ENCODE measurements around the gene MAP4K4. TPM values are rescaled to one million over a fixed set of nuclear protein-coding genes. Genes with fewer than 3 reads are reported as not detected.

The MAP4K4 gene
- total RNA-seq, 8 experiments from 2014 or later: 72.4 to 551 (median 123) TPM

DNA sequence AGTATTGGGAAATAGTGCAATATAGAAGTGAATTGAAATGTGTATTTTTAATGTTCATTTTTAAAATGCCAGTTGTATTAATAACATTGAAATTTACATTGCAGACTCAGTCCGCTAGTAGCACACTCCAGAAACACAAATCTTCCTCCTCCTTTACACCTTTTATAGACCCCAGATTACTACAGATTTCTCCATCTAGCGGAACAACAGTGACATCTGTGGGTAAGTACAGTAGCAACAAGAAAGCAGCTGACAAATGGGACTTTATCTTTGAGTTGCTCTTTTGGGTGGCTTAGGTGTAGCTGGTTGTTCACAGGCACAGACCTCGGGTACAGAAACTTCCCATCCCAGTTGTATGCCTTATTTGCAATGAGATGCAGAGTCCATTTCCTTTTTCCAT lies 176.0 kb downstream of the MAP4K4 start:
- WGBS, 10 experiments: 75 to 100% (median 93%) methylated on average over 1 to 3 of the region's 3 CpGs; no CpG with 5 or more reads in 1 of the 10 experiments
- Histone ChIP-seq H3K4me1 (replicated peaks in 1 of 2) (no peaks in the 10 kb centered on the region), H3K27ac (no peak overlapping the region), H3K4me3 (no peak overlapping the region)
- in situ Hi-C loops (cut with MboI; ENCODE audit: low pct_unique_long_range_greater_than_20kb in 2 of 9, low sequenced_read_pairs in 9 of 9, unreplicated experiment in 9 of 9): no loop called here
- no peak for ATAC-seq (replicated peaks in 6 of 8)

DNA sequence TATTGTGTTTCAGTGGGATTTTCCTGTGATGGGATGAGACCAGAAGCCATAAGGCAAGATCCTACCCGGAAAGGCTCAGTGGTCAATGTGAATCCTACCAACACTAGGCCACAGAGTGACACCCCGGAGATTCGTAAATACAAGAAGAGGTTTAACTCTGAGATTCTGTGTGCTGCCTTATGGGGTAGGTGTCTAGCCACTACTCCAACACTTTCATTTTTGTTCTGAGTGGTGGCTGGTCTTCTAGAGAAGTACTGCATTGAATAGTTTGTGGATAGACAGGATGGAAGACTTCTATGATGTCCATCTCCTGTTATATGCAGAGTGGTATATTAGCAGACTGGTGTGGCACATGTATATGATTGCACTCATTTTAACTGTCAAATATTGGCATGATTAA lies 176.6 kb downstream of the MAP4K4 start:
- H3K4me3 ChIP-seq: no peak overlapping the region
- no peaks in the 10 kb centered on the region for H3K4me1 ChIP-seq (replicated peaks in 1 of 2)
- no peak for ATAC-seq (replicated peaks in 6 of 8)
- 69 to 100% (median 100%) methylated on average over 1 to 3 of the region's 3 CpGs; no CpG with 5 or more reads in 3 of the 10 experiments for WGBS, 10 experiments
- no peak overlapping the region for H3K27ac ChIP-seq
- in situ Hi-C loops (cut with MboI; ENCODE audit: low pct_unique_long_range_greater_than_20kb in 2 of 9, low sequenced_read_pairs in 9 of 9, unreplicated experiment in 9 of 9): no loop called here

DNA sequence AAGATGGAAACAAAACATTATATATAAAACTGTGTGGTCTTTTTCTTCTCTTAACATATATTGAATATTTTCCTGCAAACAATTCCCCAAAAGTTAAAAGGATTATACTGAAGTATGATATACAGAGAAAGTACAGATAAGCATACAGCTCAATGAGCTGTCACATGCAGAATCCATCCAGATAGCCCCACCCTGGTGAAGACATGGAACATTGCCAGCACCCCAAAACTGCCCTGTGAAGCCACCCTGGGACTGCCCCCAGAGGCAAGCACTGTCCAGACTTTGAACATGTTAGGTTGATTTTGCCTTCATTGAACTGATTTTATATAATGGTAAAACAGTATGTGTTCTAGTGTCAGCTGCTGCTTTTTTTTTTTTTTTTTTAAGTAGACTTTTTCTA lies 182.0 kb downstream of the MAP4K4 start:
- in situ Hi-C loops (cut with MboI; ENCODE audit: low pct_unique_long_range_greater_than_20kb in 2 of 9, low sequenced_read_pairs in 9 of 9, unreplicated experiment in 9 of 9): loop anchor here in 1 of 9 experiments (25.0 kb wide), 2 partner anchors 283 to 558 kb away; no protein-coding TSS in a partner anchor
- H3K4me3 ChIP-seq: no peak overlapping the region
- no peak overlapping the region for H3K27ac ChIP-seq
- H3K4me1 ChIP-seq (replicated peaks in 1 of 2): no peaks in the 10 kb centered on the region
- ATAC-seq (replicated peaks in 6 of 8): peak in 2 of 8 experiments; percentile 27 to 34

DNA sequence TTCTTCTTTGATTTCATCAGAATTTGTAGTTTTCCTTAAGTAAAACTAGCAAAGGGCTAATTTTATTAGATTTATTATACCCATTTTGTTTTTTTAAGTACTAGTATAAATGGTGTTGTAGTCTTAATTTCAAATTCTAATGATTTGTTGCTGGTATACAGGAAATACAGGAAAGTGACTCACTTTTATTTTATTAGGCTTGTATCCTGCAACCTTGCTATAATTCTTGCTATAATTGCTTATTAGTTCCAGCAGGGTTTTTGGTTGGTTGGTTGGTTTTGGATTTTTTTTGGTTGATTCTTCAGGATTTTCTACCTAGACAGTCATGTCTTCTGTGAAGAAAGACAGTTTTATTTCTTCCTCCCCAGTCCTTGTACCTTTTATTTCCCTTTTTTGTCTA lies 183.6 kb downstream of the MAP4K4 start:
- Histone ChIP-seq H3K27ac (no peak overlapping the region), H3K4me3 (no peak overlapping the region), H3K4me1 (replicated peaks in 1 of 2) (no peaks in the 10 kb centered on the region)
- in situ Hi-C loops (cut with MboI; ENCODE audit: low pct_unique_long_range_greater_than_20kb in 2 of 9, low sequenced_read_pairs in 9 of 9, unreplicated experiment in 9 of 9): loop anchor here in 1 of 9 experiments (10.0 to 25.0 kb wide), 3 partner anchors 104 to 556 kb away; no protein-coding TSS in a partner anchor
- no peak for ATAC-seq (replicated peaks in 6 of 8)

DNA sequence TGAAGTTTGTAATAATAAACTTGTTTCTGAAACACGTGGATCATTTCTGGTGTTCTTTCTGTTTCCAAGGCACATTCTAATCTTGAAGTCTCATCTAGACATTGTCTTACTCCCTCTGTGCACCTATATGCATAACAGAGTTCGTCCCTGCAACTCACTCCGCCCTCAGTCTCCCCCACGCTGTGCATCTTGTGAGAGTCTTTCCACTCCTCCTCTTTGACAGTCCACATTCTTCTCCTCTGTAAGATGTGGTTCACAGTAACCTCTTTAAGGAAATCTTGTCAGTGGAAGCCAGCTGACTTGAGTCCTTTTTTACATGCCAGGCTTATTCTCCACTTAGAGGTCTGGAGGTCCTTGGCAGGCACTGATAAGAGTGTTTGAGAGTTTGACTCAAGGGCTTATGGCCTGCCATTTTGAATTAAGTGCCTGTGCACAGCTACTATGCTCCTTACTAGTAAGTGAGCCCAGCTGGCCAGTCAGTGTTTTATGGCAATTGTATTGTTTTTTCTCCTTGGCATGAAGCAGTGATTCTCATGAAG lies 185.3 kb downstream of the MAP4K4 start:
- ATAC-seq (replicated peaks in 6 of 8): no peak
- H3K4me3 ChIP-seq: no peak overlapping the region
- H3K27ac ChIP-seq: no peak overlapping the region
- WGBS, 10 experiments: 50 to 95% (median 82%) methylated on average over 1 to 4 of the region's 4 CpGs; no CpG with 5 or more reads in 2 of the 10 experiments
- no peaks in the 10 kb centered on the region for H3K4me1 ChIP-seq (replicated peaks in 1 of 2)
- in situ Hi-C loops (cut with MboI; ENCODE audit: low pct_unique_long_range_greater_than_20kb in 2 of 9, low sequenced_read_pairs in 9 of 9, unreplicated experiment in 9 of 9): loop anchor here in 1 of 9 experiments (10.0 to 25.0 kb wide), 3 partner anchors 102 to 554 kb away; no protein-coding TSS in a partner anchor

DNA sequence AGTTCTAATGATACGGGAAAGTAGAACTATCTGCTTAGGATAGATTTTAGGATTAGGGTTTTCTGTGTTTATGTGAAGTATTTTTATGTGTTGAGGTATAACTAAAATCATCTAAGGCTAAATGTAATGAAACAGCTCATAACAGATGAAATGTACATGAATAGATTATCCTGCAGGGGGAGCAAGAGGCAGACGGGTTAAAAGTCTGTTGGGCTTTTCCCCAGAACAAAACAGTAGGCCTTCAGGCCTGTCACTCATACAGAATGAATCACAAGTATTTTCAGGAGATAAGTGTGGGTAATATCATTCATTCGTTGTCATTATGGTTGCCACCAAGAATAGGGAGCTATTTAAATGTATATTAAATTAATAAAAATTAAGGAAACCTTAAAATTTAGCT lies 186.4 kb downstream of the MAP4K4 start:
- WGBS, 10 experiments: 14 to 75% (median 45%) methylated on average over 1 to 3 of the region's 3 CpGs; no CpG with 5 or more reads in 2 of the 10 experiments
- H3K4me3 ChIP-seq: no peak overlapping the region
- in situ Hi-C loops (cut with MboI; ENCODE audit: low pct_unique_long_range_greater_than_20kb in 2 of 9, low sequenced_read_pairs in 9 of 9, unreplicated experiment in 9 of 9): loop anchor here in 1 of 9 experiments (10.0 to 25.0 kb wide), 3 partner anchors 101 to 553 kb away; no protein-coding TSS in a partner anchor
- ATAC-seq (replicated peaks in 6 of 8): peak in 3 of 8 experiments; percentile 40 to 61 (median 49)
- H3K4me1 ChIP-seq (replicated peaks in 1 of 2): no peaks in the 10 kb centered on the region
- H3K27ac ChIP-seq: no peak overlapping the region

DNA sequence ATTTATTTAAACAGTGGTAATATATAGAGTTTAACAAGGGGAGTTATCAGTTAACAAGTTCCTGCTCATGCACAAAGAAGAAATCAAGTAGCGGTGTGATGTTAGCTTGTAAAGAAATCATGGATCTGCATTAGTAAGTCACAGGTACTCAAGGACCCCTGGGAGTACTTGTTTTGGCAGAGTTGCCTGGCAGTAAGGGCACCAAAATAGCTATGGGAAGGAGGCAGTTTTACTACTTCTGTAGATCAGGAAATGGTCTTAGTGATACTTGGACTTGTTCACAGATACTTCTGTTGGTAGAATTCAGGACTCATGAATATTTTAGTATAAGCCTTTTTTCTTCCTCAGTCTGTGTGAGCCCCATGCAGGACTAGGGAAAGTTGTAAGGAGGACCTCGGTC lies 186.9 kb downstream of the MAP4K4 start:
- Histone ChIP-seq H3K4me1 (replicated peaks in 1 of 2) (no peaks in the 10 kb centered on the region), H3K4me3 (no peak overlapping the region), H3K27ac (no peak overlapping the region)
- in situ Hi-C loops (cut with MboI; ENCODE audit: low pct_unique_long_range_greater_than_20kb in 2 of 9, low sequenced_read_pairs in 9 of 9, unreplicated experiment in 9 of 9): loop anchor here in 1 of 9 experiments (10.0 to 25.0 kb wide), 3 partner anchors 100 to 553 kb away; no protein-coding TSS in a partner anchor
- no peak for ATAC-seq (replicated peaks in 6 of 8)
- 50 to 100% (median 90%) methylated on average over 1 to 2 of the region's 2 CpGs; no CpG with 5 or more reads in 1 of the 10 experiments for WGBS, 10 experiments

DNA sequence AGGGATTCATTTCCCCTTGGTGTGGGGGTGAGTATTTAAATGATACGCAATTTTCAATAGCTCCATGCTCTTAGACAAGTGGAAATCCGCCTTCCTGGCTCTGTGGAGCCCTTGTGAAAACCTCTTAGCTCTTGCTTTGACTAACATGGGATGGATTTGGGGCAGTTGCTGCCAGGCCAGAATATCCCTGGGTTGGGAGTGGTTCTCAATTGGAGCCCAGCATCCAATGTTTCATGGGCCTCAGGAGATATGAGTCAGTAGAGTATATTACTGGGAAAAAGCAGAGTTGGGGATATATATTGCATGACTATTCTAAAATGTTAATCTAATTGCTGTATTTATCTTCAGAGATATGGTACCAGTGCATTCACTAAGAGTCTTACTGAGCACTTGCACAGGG lies 189.8 kb downstream of the MAP4K4 start:
- no peaks in the 10 kb centered on the region for H3K4me1 ChIP-seq (replicated peaks in 1 of 2)
- in situ Hi-C loops (cut with MboI; ENCODE audit: low pct_unique_long_range_greater_than_20kb in 2 of 9, low sequenced_read_pairs in 9 of 9, unreplicated experiment in 9 of 9): loop anchor here in 1 of 9 experiments (10.0 to 25.0 kb wide), 3 partner anchors 97 to 550 kb away; no protein-coding TSS in a partner anchor
- ATAC-seq (replicated peaks in 6 of 8): peak in 3 of 8 experiments; percentile 11 to 44 (median 26)
- H3K27ac ChIP-seq: no peak overlapping the region
- H3K4me3 ChIP-seq: no peak overlapping the region
- WGBS, 10 experiments: 84 to 100% (median 100%) methylated on average over 1 to 2 of the region's 2 CpGs; no CpG with 5 or more reads in 5 of the 10 experiments

DNA sequence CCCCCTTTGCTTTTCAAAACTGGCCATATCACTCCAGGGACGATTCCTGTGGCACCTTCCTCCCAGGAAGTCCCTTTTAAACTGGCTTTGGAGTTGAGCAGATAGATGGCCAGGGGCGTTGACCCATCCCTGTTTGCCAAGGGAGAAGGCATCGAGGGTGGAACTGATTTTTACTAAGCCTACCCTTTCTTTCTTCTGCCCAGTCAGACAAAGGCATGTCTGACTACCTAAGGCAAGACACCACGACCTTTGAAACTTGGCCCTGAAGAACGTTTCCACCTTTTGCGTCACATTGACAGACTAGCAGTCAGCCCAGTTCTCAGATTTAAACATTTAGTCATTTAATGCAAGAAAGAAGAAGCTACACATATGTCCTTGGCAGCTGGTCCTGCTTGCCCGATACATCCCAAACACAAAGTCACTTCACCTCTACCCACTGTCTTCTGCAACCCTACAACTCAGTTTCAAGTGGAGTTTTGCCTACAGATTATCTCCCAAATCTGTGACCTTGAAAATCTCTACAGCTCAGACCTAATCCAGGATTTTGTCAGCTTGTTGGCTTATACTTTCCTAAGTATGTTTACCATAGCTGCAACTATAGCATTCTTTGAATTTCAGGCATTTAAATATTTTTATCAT lies 192.1 kb downstream of the MAP4K4 start:
- 83 to 100% (median 95%) methylated on average over 2 to 7 of the region's 7 CpGs; no CpG with 5 or more reads in 3 of the 10 experiments for WGBS, 10 experiments
- H3K4me3 ChIP-seq: no peak overlapping the region

DNA sequence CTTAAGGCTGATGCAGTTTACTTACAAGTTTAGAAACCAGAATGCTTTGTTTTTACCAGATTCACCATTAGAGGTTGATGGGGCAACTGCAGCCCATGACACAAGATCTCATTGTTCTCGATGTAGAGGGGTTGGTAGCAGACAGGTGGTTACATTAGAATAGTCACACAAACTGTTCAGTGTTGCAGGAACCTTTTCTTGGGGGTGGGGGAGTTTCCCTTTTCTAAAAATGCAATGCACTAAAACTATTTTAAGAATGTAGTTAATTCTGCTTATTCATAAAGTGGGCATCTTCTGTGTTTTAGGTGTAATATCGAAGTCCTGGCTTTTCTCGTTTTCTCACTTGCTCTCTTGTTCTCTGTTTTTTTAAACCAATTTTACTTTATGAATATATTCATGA lies 194.9 kb downstream of the MAP4K4 start:
- Histone ChIP-seq H3K27ac (no peak overlapping the region), H3K4me1 (replicated peaks in 1 of 2) (no peaks in the 10 kb centered on the region), H3K4me3 (no peak overlapping the region)
- ATAC-seq (replicated peaks in 6 of 8): no peak
- 85 to 100% (median 95%) methylated on average over 1 to 3 of the region's 3 CpGs; no CpG with 5 or more reads in 1 of the 10 experiments for WGBS, 10 experiments
- in situ Hi-C loops (cut with MboI; ENCODE audit: low pct_unique_long_range_greater_than_20kb in 2 of 9, low sequenced_read_pairs in 9 of 9, unreplicated experiment in 9 of 9): loop anchor here in 1 of 9 experiments (25.0 kb wide), 2 partner anchors 270 to 545 kb away; no protein-coding TSS in a partner anchor

More for the DNA sequence above, 192.1 kb downstream of the MAP4K4 start:
- H3K27ac ChIP-seq: no peak overlapping the region
- in situ Hi-C loops (cut with MboI; ENCODE audit: low pct_unique_long_range_greater_than_20kb in 2 of 9, low sequenced_read_pairs in 9 of 9, unreplicated experiment in 9 of 9): loop anchor here in 1 of 9 experiments (10.0 to 25.0 kb wide), 3 partner anchors 95 to 548 kb away; no protein-coding TSS in a partner anchor
- H3K4me1 ChIP-seq (replicated peaks in 1 of 2): no peaks in the 10 kb centered on the region
- no peak for ATAC-seq (replicated peaks in 6 of 8)

DNA sequence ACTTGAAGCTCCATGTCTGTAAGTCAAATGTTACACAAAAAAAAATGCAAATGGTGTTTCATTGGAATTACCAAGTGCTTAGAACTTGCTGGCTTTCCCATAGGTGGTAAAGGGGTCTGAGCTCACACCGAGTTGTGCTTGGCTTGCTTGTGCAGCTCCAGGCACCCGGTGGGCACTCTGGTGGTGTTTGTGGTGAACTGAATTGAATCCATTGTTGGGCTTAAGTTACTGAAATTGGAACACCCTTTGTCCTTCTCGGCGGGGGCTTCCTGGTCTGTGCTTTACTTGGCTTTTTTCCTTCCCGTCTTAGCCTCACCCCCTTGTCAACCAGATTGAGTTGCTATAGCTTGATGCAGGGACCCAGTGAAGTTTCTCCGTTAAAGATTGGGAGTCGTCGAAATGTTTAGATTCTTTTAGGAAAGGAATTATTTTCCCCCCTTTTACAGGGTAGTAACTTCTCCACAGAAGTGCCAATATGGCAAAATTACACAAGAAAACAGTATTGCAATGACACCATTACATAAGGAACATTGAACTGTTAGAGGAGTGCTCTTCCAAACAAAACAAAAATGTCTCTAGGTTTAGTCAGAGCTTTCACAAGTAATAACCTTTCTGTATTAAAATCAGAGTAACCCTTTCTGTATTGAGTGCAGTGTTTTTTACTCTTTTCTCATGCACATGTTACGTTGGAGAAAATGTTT lies 196.3 kb downstream of the MAP4K4 start:
- 26 to 100% (median 61%) methylated on average over 1 to 9 of the region's 9 CpGs; no CpG with 5 or more reads in 1 of the 10 experiments for WGBS, 10 experiments
- in situ Hi-C loops (cut with MboI; ENCODE audit: low pct_unique_long_range_greater_than_20kb in 2 of 9, low sequenced_read_pairs in 9 of 9, unreplicated experiment in 9 of 9): loop anchor here in 1 of 9 experiments (25.0 kb wide), 2 partner anchors 268 to 543 kb away; no protein-coding TSS in a partner anchor
- Histone ChIP-seq H3K4me1 (replicated peaks in 1 of 2) (no peaks in the 10 kb centered on the region), H3K4me3 (no peak overlapping the region), H3K27ac (no peak overlapping the region)
- no peak for ATAC-seq (replicated peaks in 6 of 8)

DNA sequence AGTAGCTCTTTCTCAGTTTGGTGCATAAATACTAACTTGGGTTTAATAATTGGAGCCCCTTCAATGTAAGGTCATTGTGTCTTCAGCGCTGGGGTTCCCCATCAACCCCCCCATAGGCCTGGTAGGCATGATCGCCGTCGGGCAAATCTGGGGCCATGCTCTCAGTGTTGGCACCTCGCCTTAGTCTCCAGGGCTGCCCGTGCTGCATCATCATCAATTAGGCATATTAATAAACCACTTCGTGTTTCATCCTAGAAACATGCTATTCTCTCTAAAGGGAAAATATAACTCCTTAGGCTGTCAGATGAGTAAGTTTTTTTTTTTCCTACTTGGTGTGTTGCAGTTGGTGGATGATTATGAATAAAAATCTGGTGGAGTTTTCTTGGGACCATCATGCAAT lies 197.5 kb downstream of the MAP4K4 start:
- in situ Hi-C loops (cut with MboI; ENCODE audit: low pct_unique_long_range_greater_than_20kb in 2 of 9, low sequenced_read_pairs in 9 of 9, unreplicated experiment in 9 of 9): loop anchor here in 1 of 9 experiments (25.0 kb wide), 2 partner anchors 267 to 542 kb away; no protein-coding TSS in a partner anchor
- WGBS, 10 experiments: 89 to 100% (median 93%) methylated on average over 1 to 5 of the region's 7 CpGs; no CpG with 5 or more reads in 3 of the 10 experiments
- Histone ChIP-seq H3K27ac (no peak overlapping the region), H3K4me1 (replicated peaks in 1 of 2) (no peaks in the 10 kb centered on the region), H3K4me3 (no peak overlapping the region)
- ATAC-seq (replicated peaks in 6 of 8): no peak
